ENCODE results near the gene RPS4Y1. TPM values are rescaled to one million over a fixed set of nuclear protein-coding genes. Genes with fewer than 3 reads are reported as not detected.

Gene RPS4Y1
- total RNA-seq, 1 donor: 0.18 TPM

DNA sequence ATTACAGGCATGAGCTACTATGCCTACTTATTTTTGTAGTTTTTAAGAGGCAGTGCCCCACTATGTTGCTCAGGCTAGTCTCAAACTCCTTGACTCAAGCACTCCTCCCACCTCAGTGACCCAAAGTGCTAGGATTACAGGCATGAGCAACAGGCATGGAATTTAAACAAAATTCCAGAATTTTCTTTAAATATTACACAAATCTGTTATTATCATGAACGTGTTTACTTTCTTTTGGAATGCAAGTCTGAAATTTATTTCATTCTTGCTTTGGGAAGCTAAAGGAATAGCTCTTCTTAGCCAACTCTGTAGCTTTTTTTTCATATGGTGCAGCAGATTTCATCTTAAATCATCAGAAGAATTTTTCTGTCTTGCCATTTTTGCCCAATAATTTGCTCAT is 66.0 kb downstream of the RPS4Y1 start:
- DNase-seq (ENCODE audit: low read depth): no peak
- no peak for TF ChIP-seq CTCF (IDR thresholded peaks at IDR 0.05; ENCODE audit: insufficient read depth, low read length)
- H3K4me3 ChIP-seq (ENCODE audit: low read depth, low read length): no peak overlapping the region

- no peak for DNase-seq (ENCODE audit: low read depth)
- TF ChIP-seq CTCF (IDR thresholded peaks at IDR 0.05; ENCODE audit: insufficient read depth, low read length): no peak
- no peak overlapping the region for H3K4me3 ChIP-seq (ENCODE audit: low read depth, low read length)
Measured at GRCh38 chrY:2913066-2913815, 71.8 kb downstream of the RPS4Y1 start.

Small RNA genes within 50 kb of the gene (small RNA-seq; reads per million reads assigned to genes)
- gene TOMM22P2: not detected

Other genes starting within 250 kb of the RPS4Y1 start
- not detected in 2 replicates for gene SRY, start 53.9 kb upstream of the RPS4Y1 start, total RNA-seq (ENCODE audit: low replicate concordance)
- gene ZFY, start 93.8 kb downstream of the RPS4Y1 start, total RNA-seq (ENCODE audit: low replicate concordance): 0.18 and 24.9 TPM in 2 replicates